Measurements from ENCODE around the gene XRCC1. TPM values are rescaled to one million over a fixed set of nuclear protein-coding genes. Genes with fewer than 3 reads are reported as not detected.

The XRCC1 gene
- total and polyA plus RNA-seq, 9 of the 15 experiments (the other 6 are each of a cell fraction or from before 2014, with no cell fraction given), result 1.5 to 36.9 (median 24.9) TPM

GRCh38 chr19:43532962-43533545, 42.3 kb downstream of the XRCC1 start, which contains the start of gene ZNF575 (continued):
- no peak for TF ChIP-seq GTF3C2 (IDR thresholded peaks at IDR 0.05; ENCODE audit: borderline replicate concordance, extremely low read depth, insufficient read length)
- TF ChIP-seq GABPB1 (CRISPR knock-in tag; IDR thresholded peaks at IDR 0.05), result no peak
- TF ChIP-seq CCAR2 (IDR thresholded peaks at IDR 0.05; ENCODE audit: low read depth, low read length), result no peak
- TF ChIP-seq SETDB1 (IDR thresholded peaks at IDR 0.05; ENCODE audit: low read length), result no peak
- no peak for TF ChIP-seq ATF1 (CRISPR knock-in tag; IDR thresholded peaks at IDR 0.05)
- peak; percentile 61 for TF ChIP-seq ATF1 (tag; IDR thresholded peaks at IDR 0.05)
- TF ChIP-seq HOXB6 (CRISPR knock-in tag; IDR thresholded peaks at IDR 0.05; ENCODE audit: borderline replicate concordance), result no peak
- peak; percentile 48; the same call in 1 of the 2 replicates for TF ChIP-seq RNF2 (IDR thresholded peaks at IDR 0.05)
- no peak for TF ChIP-seq ZBTB49 (CRISPR knock-in tag; IDR thresholded peaks at IDR 0.05; ENCODE audit: borderline replicate concordance)
- TF ChIP-seq POLR3A (IDR thresholded peaks at IDR 0.05; ENCODE audit: borderline replicate concordance, extremely low read depth, insufficient read depth, insufficient read length), result no peak
- TF ChIP-seq STAT5A (IDR thresholded peaks at IDR 0.05; ENCODE audit: borderline replicate concordance, low read length), result no peak
- TF ChIP-seq ZNF311 (CRISPR knock-in tag; IDR thresholded peaks at IDR 0.05), result no peak
- no peak for TF ChIP-seq ATF6 (CRISPR knock-in tag; IDR thresholded peaks at IDR 0.05)
- no peak for TF ChIP-seq ZNF707 (CRISPR knock-in tag; conservative IDR thresholded peaks at IDR 0.05)
- TF ChIP-seq MCM3 (IDR thresholded peaks at IDR 0.05), result no peak
- TF ChIP-seq PHF8 (IDR thresholded peaks at IDR 0.05; ENCODE audit: borderline replicate concordance, low read length), result peak; percentile 66; the same call in 1 of the 2 replicates
- no peak for TF ChIP-seq HLTF (IDR thresholded peaks at IDR 0.05)
- TF ChIP-seq SFPQ (IDR thresholded peaks at IDR 0.05; ENCODE audit: low read depth, low read length), result no peak
